ENCODE data around the gene SLAMF1.

- no peak for TF ChIP-seq POLR2A (IDR thresholded peaks at IDR 0.05)
- TF ChIP-seq CTCF (IDR thresholded peaks at IDR 0.05), result no peak
Observed at GRCh38 chr1:160675641-160676410, 29.0 kb upstream of the SLAMF1 start.

All from lower leg skin (tissue), 3 donors.